ENCODE results near the gene SSBP4. TPM values are rescaled to one million over a fixed set of nuclear protein-coding genes. Genes with fewer than 3 reads are reported as not detected.
A peak's percentile ranks its signal among the peaks of the same experiment; 100 is the strongest.
"Not testable (repeated sequence)": the region's sequence is repeated elsewhere in the genome, so short reads cannot be mapped to it uniquely, and the experiment has no call there.

SSBP4 gene
- total RNA-seq, 4 donors from 2014 or later: 28.8 to 42.0 (median 36.0) TPM

GRCh38 chr19:18380843-18381242 lies 38.4 kb upstream of the SSBP4 start:
- WGBS, 2 donors: 65 to 73% methylated on average over 3 of the region's 3 CpGs
- DNase-seq (ENCODE audit: low spot score in 2 of 2): no peak
- TF ChIP-seq POLR2A (IDR thresholded peaks at IDR 0.05): no peak
- no peak for TF ChIP-seq CTCF (IDR thresholded peaks at IDR 0.05)
- no peak overlapping the region for H3K4me3 ChIP-seq (ENCODE audit: low read depth, poor library complexity, severe bottlenecking)
- intact Hi-C loops (cut with DNase I; ENCODE audit: low total_unique reads): no loop called here

- DNase-seq (ENCODE audit: low spot score in 2 of 2); intact Hi-C loops (cut with DNase I; ENCODE audit: low total_unique reads): not testable (repeated sequence)
- 87 to 91% methylated on average over 11 of the region's 11 CpGs for WGBS, 2 donors
These were observed 35.6 kb upstream of the SSBP4 start for GRCh38 chr19:18383622-18384021.

GRCh38 chr19:18384775-18385174 lies 34.4 kb upstream of the SSBP4 start:
- intact Hi-C loops (cut with DNase I; ENCODE audit: low total_unique reads): no loop called here
- no peak for DNase-seq (ENCODE audit: low spot score in 2 of 2)
- 77 to 83% methylated on average over 7 of the region's 7 CpGs for WGBS, 2 donors
- TF ChIP-seq CTCF (IDR thresholded peaks at IDR 0.05) (no peak), POLR2A (IDR thresholded peaks at IDR 0.05) (no peak)
- no peak overlapping the region for H3K4me3 ChIP-seq (ENCODE audit: low read depth, poor library complexity, severe bottlenecking)

More at GRCh38 chr19:18383622-18384021, 35.6 kb upstream of the SSBP4 start:
- not testable (repeated sequence) for H3K4me3 ChIP-seq (ENCODE audit: low read depth, poor library complexity, severe bottlenecking)

- TF ChIP-seq POLR2A (IDR thresholded peaks at IDR 0.05): no peak
- TF ChIP-seq CTCF (IDR thresholded peaks at IDR 0.05): no peak
- 73 to 85% methylated on average over 3 of the region's 3 CpGs for WGBS, 2 donors
- intact Hi-C loops (cut with DNase I; ENCODE audit: low total_unique reads): no loop called here
These were observed 33.9 kb upstream of the SSBP4 start for GRCh38 chr19:18385359-18385674.

GRCh38 chr19:18385675-18386542 lies 33.3 kb upstream of the SSBP4 start, which contains the start of gene GDF15:
TSS of gene GDF15 (plus strand) at chr19:18386158. CDS start at chr19:18386190, 32 bp downstream.
- WGBS, 2 donors: 33 to 55% methylated on average over 15 to 33 of the region's 33 CpGs
- TF ChIP-seq CTCF (IDR thresholded peaks at IDR 0.05) (no peak), POLR2A (IDR thresholded peaks at IDR 0.05) (no peak)
- intact Hi-C loops (cut with DNase I; ENCODE audit: low total_unique reads): no loop called here
- DNase-seq (ENCODE audit: low spot score in 2 of 2): peak; percentile 55 to 93
- no peak within 1 kb of the TSS for H3K4me3 ChIP-seq (ENCODE audit: low read depth, poor library complexity, severe bottlenecking)

More at GRCh38 chr19:18385359-18385674, 33.9 kb upstream of the SSBP4 start:
- no peak for DNase-seq (ENCODE audit: low spot score in 2 of 2)
- H3K4me3 ChIP-seq (ENCODE audit: low read depth, poor library complexity, severe bottlenecking): no peak overlapping the region

- intact Hi-C loops (cut with DNase I; ENCODE audit: low total_unique reads): no loop called here
- no peak overlapping the region for H3K4me3 ChIP-seq (ENCODE audit: low read depth, poor library complexity, severe bottlenecking)
- WGBS, 2 donors: 48 to 50% methylated on average over 13 to 14 of the region's 14 CpGs
- peak; percentile 62 to 88 for DNase-seq (ENCODE audit: low spot score in 2 of 2)
- no peak for TF ChIP-seq CTCF (IDR thresholded peaks at IDR 0.05)
- TF ChIP-seq POLR2A (IDR thresholded peaks at IDR 0.05): no peak
These were observed 32.5 kb upstream of the SSBP4 start for GRCh38 chr19:18386543-18387271.

Measured in lower leg skin (tissue), 4 donors.